Measurements from ENCODE around the gene PLLP. TPM values are rescaled to one million over a fixed set of nuclear protein-coding genes. Genes with fewer than 3 reads are reported as not detected.

The PLLP gene
- total RNA-seq, 1 donor = under 0.01 TPM

- no peak for TF ChIP-seq CTCF (IDR thresholded peaks at IDR 0.05; ENCODE audit: insufficient read depth, low read depth, low read length)
- no peak overlapping the region for H3K4me3 ChIP-seq (ENCODE audit: low read depth, low read length)
- DNase-seq (ENCODE audit: low read depth) = no peak
Measured at GRCh38 chr16:57234707-57235092, 49.8 kb downstream of the PLLP start.

- no peak for DNase-seq (ENCODE audit: low read depth)
- no peak for TF ChIP-seq CTCF (IDR thresholded peaks at IDR 0.05; ENCODE audit: insufficient read depth, low read depth, low read length)
- H3K4me3 ChIP-seq (ENCODE audit: low read depth, low read length) = no peak overlapping the region
Measured at GRCh38 chr16:57233944-57234706, 50.3 kb downstream of the PLLP start.

- DNase-seq (ENCODE audit: low read depth) = peak; percentile 51
- TF ChIP-seq CTCF (IDR thresholded peaks at IDR 0.05; ENCODE audit: insufficient read depth, low read depth, low read length) = no peak
- no peak overlapping the region for H3K4me3 ChIP-seq (ENCODE audit: low read depth, low read length)
Measured at GRCh38 chr16:57231821-57232350, 52.6 kb downstream of the PLLP start.

- H3K4me3 ChIP-seq (ENCODE audit: low read depth, low read length) = no peak overlapping the region
- TF ChIP-seq CTCF (IDR thresholded peaks at IDR 0.05; ENCODE audit: insufficient read depth, low read depth, low read length) = no peak
- DNase-seq (ENCODE audit: low read depth) = no peak
Measured at GRCh38 chr16:57229079-57229478, 55.4 kb downstream of the PLLP start.

GRCh38 chr16:57226701-57227621 is 57.5 kb downstream of the PLLP start:
- no peak overlapping the region for H3K4me3 ChIP-seq (ENCODE audit: low read depth, low read length)
- DNase-seq (ENCODE audit: low read depth) = peak; percentile 30
- no peak for TF ChIP-seq CTCF (IDR thresholded peaks at IDR 0.05; ENCODE audit: insufficient read depth, low read depth, low read length)

- no peak for DNase-seq (ENCODE audit: low read depth)
- H3K4me3 ChIP-seq (ENCODE audit: low read depth, low read length) = no peak overlapping the region
- TF ChIP-seq CTCF (IDR thresholded peaks at IDR 0.05; ENCODE audit: insufficient read depth, low read depth, low read length) = no peak
Measured at GRCh38 chr16:57225978-57226377, 58.5 kb downstream of the PLLP start.
